Parathyroid adenoma (tissue), 2 donors: Measurements from ENCODE around the gene MYORG.

Experiments used
- H2AFZ ChIP-seq: fragments of 300-600 bp; sonication (generic); one replicate; pipeline ENCODE4 v1.7.0; 2017; ENCODE audit warnings: antibody characterized with exemption, mild to moderate bottlenecking
- H3K27ac ChIP-seq: fragments of 300-600 bp; sonication (generic); one replicate; pipeline ENCODE4 v1.7.0; 2017
- H3K27me3 ChIP-seq: fragments of 300-600 bp; sonication (generic); one replicate; pipeline ENCODE4 v1.7.0; 2017; ENCODE audit warnings: low read length; ENCODE audit not compliant: control insufficient read depth, insufficient read depth
- H3K36me3 ChIP-seq: fragments of 300-600 bp; sonication (generic); one replicate; pipeline ENCODE4 v1.7.0; 2017; ENCODE audit warnings: low read length; ENCODE audit not compliant: control insufficient read depth, insufficient read depth
- H3K4me1 ChIP-seq: fragments of 300-600 bp; sonication (generic); one replicate; pipeline ENCODE4 v1.7.0; 2017; ENCODE audit warnings: control low read depth
- H3K4me2 ChIP-seq: fragments of 300-600 bp; sonication (generic); one replicate; pipeline ENCODE4 v1.7.0; 2017; ENCODE audit warnings: low read length
- H3K4me3 ChIP-seq: fragments of 300-600 bp; sonication (generic); one replicate; pipeline ENCODE4 v1.7.0; 2017; ENCODE audit warnings: low read depth, low read length
- H3K79me2 ChIP-seq: fragments of 300-600 bp; sonication (generic); one replicate; pipeline ENCODE4 v1.7.0; 2017; ENCODE audit warnings: control low read depth
- H3K9ac ChIP-seq: fragments of 300-600 bp; sonication (generic); one replicate; pipeline ENCODE4 v1.7.0; 2017; ENCODE audit warnings: mild to moderate bottlenecking
- H3K9me3 ChIP-seq: fragments of 300-600 bp; sonication (generic); one replicate; pipeline ENCODE4 v1.7.0; 2017; ENCODE audit warnings: low read length; ENCODE audit not compliant: control insufficient read depth
- CTCF ChIP-seq: fragments of 300-600 bp; sonication (generic); IDR thresholded peaks from one replicate; pipeline ENCODE4 v1.7.0; 2017; ENCODE audit warnings: antibody characterized with exemption, mild to moderate bottlenecking
- donor health status: primary hyperparathyroidism.

The MYORG gene

GRCh38 chr9:34398875-34399274 is 22.2 kb upstream of the MYORG start:
- TF ChIP-seq CTCF = no peak
- no peak overlapping the region for H3K4me3 ChIP-seq
- no peaks in the 10 kb centered on the region for H3K36me3 ChIP-seq
- no peak overlapping the region for H3K9ac ChIP-seq
- no peak overlapping the region for H2AFZ ChIP-seq
- H3K27me3 ChIP-seq = no peaks in the 10 kb centered on the region
- no peak overlapping the region for H3K4me2 ChIP-seq
- H3K4me1 ChIP-seq = no peaks in the 10 kb centered on the region
- no peaks in the 10 kb centered on the region for H3K79me2 ChIP-seq
- H3K9me3 ChIP-seq = no peaks in the 10 kb centered on the region
- no peak overlapping the region for H3K27ac ChIP-seq

GRCh38 chr9:34396276-34397214 is 19.8 kb upstream of the MYORG start:
- TF ChIP-seq CTCF = no peak
- Histone ChIP-seq H3K4me2 (no peak overlapping the region), H3K27ac (no peak overlapping the region), H3K79me2 (no peaks in the 10 kb centered on the region), H3K36me3 (no peaks in the 10 kb centered on the region), H3K4me3 (no peak overlapping the region), H3K4me1 (no peaks in the 10 kb centered on the region), H3K9me3 (no peaks in the 10 kb centered on the region), H3K27me3 (no peaks in the 10 kb centered on the region), H2AFZ (no peak overlapping the region), H3K9ac (no peak overlapping the region)

GRCh38 chr9:34392511-34392910 is 15.8 kb upstream of the MYORG start:
- Histone ChIP-seq H3K9ac (no peak overlapping the region), H3K4me2 (no peak overlapping the region)

GRCh38 chr9:34387239-34387638 is 10.5 kb upstream of the MYORG start:
- no peak overlapping the region for H3K27ac ChIP-seq
- H3K9ac ChIP-seq = no peak overlapping the region

More at GRCh38 chr9:34392511-34392910, 15.8 kb upstream of the MYORG start:
- no peaks in the 10 kb centered on the region for H3K27me3 ChIP-seq
- no peaks in the 10 kb centered on the region for H3K9me3 ChIP-seq
- H2AFZ ChIP-seq = no peak overlapping the region
- no peak for TF ChIP-seq CTCF
- H3K4me3 ChIP-seq = no peak overlapping the region
- H3K36me3 ChIP-seq = no peaks in the 10 kb centered on the region
- no peaks in the 10 kb centered on the region for H3K79me2 ChIP-seq
- H3K27ac ChIP-seq = no peak overlapping the region
- no peaks in the 10 kb centered on the region for H3K4me1 ChIP-seq

More at GRCh38 chr9:34387239-34387638, 10.5 kb upstream of the MYORG start:
- no peaks in the 10 kb centered on the region for H3K79me2 ChIP-seq
- H3K4me2 ChIP-seq = no peak overlapping the region
- no peaks in the 10 kb centered on the region for H3K4me1 ChIP-seq
- H2AFZ ChIP-seq = no peak overlapping the region
- H3K36me3 ChIP-seq = no peaks in the 10 kb centered on the region
- no peaks in the 10 kb centered on the region for H3K27me3 ChIP-seq
- TF ChIP-seq CTCF = no peak
- no peak overlapping the region for H3K4me3 ChIP-seq
- no peaks in the 10 kb centered on the region for H3K9me3 ChIP-seq
